GM23248 (cell line): ENCODE data around the gene SSNA1. TPM values are rescaled to one million over a fixed set of nuclear protein-coding genes. Genes with fewer than 3 reads are reported as not detected.

Experiments
- DNase-seq: peaks from one replicate; pipeline ENCODE4 v3.0.0-alpha.2; 2015
- H2AFZ ChIP-seq: fragments of 200-600 bp; sonication (generic); 2 replicates; pipeline ENCODE4 v1.6.1; 2016; ENCODE audit warnings: antibody characterized with exemption
- H3F3A ChIP-seq: fragments of 200-600 bp; sonication (generic); 2 replicates; pipeline ENCODE4 v1.6.1; 2016; ENCODE audit warnings: mild to moderate bottlenecking, antibody characterized with exemption, mixed run types; ENCODE audit not compliant: insufficient read depth
- H3K27ac ChIP-seq: fragments of 200-600 bp; sonication (generic); 2 replicates; pipeline ENCODE4 v1.5.1; 2016; ENCODE audit warnings: mild to moderate bottlenecking
- H3K27me3 ChIP-seq: fragments of 200-600 bp; sonication (generic); replicated peaks from 2 replicates; pipeline ENCODE4 v1.6.1; 2016; ENCODE audit warnings: mild to moderate bottlenecking; ENCODE audit not compliant: insufficient read depth
- H3K36me3 ChIP-seq: fragments of 200-600 bp; sonication (generic); 2 replicates; pipeline ENCODE4 v1.6.1; 2016; ENCODE audit warnings: low read depth, mild to moderate bottlenecking
- H3K4me1 ChIP-seq: fragments of 200-600 bp; sonication (generic); 2 replicates; pipeline ENCODE4 v1.6.1; 2016; ENCODE audit warnings: mild to moderate bottlenecking; ENCODE audit not compliant: insufficient read depth
- H3K4me2 ChIP-seq: fragments of 200-600 bp; sonication (generic); one replicate; pipeline ENCODE4 v1.6.1; 2016; ENCODE audit warnings: mild to moderate bottlenecking; ENCODE audit not compliant: unreplicated experiment
- H3K4me3 ChIP-seq: fragments of 200-600 bp; sonication (generic); 2 replicates; pipeline ENCODE4 v1.5.1; 2016; ENCODE audit warnings: mild to moderate bottlenecking
- H3K79me2 ChIP-seq: fragments of 200-600 bp; sonication (generic); 2 replicates; pipeline ENCODE4 v1.6.1; 2016; ENCODE audit warnings: mild to moderate bottlenecking; ENCODE audit not compliant: insufficient read depth
- H3K9ac ChIP-seq: fragments of 200-600 bp; sonication (generic); 2 replicates; pipeline ENCODE4 v1.6.1; 2016; ENCODE audit warnings: mild to moderate bottlenecking
- H3K9me2 ChIP-seq: fragments of 200-600 bp; sonication (generic); 2 replicates; pipeline ENCODE4 v1.6.1; 2016; ENCODE audit warnings: mixed run types, mild to moderate bottlenecking, moderate library complexity; ENCODE audit not compliant: insufficient read depth
- H3K9me3 ChIP-seq: fragments of 200-600 bp; sonication (generic); one replicate; pipeline ENCODE4 v1.6.1; 2017; ENCODE audit warnings: low read depth
- H4K20me1 ChIP-seq: fragments of 200-600 bp; sonication (generic); 2 replicates; pipeline ENCODE4 v1.6.0; 2016; ENCODE audit not compliant: insufficient read depth
- EZH2 ChIP-seq: fragments of 200-600 bp; sonication (generic); IDR thresholded peaks from 2 replicates; pipeline ENCODE4 v1.6.1; 2018; ENCODE audit warnings: antibody characterized with exemption, mild to moderate bottlenecking; ENCODE audit not compliant: insufficient read depth, poor library complexity, severe bottlenecking
- EZH2phosphoT487 ChIP-seq: fragments of 200-600 bp; sonication (generic); IDR thresholded peaks from 2 replicates; pipeline ENCODE4 v1.6.1; 2018; ENCODE audit warnings: antibody characterized with exemption, moderate library complexity, mild to moderate bottlenecking, low read depth; ENCODE audit not compliant: insufficient read depth
- WGBS, 2 experiments: methylation state at CpG; one replicate each; pipeline ENCODE4 v1.1.6; 2015 to 2017; ENCODE audit warnings: low lambda C conversion rate in 2 of 2, low coverage in 1 of 2; ENCODE audit errors: missing lambda C conversion rate in 2 of 2; 5-methylcytosine and 5-hydroxymethylcytosine counted together
- in situ Hi-C: fragments of 300-500 bp; cut with MboI; formaldehyde crosslinking; loops from 2 replicates; pipeline ENCODE4 v1.15.0; 2020
- polyA plus RNA-seq: library from polyadenylated mRNA; unstranded; fragments of >200 nt; fragmentation: Nextera tagmentation; extraction: Ambion mirVana; gene quantifications from 2 replicates; pipeline ENCODE4 v1.2.1, GENCODE V29; 2016
- total RNA-seq: library from RNA; depleted of rRNA; stranded (reverse); fragments of >200 nt; shearing (Covaris generic); gene quantifications from 2 replicates; pipeline ENCODE4 v1.2.3, GENCODE V29; 2014

The SSNA1 gene
- total and polyA plus RNA-seq, 2 experiments from 2014 or later, result 93.1 to 105 TPM

DNA sequence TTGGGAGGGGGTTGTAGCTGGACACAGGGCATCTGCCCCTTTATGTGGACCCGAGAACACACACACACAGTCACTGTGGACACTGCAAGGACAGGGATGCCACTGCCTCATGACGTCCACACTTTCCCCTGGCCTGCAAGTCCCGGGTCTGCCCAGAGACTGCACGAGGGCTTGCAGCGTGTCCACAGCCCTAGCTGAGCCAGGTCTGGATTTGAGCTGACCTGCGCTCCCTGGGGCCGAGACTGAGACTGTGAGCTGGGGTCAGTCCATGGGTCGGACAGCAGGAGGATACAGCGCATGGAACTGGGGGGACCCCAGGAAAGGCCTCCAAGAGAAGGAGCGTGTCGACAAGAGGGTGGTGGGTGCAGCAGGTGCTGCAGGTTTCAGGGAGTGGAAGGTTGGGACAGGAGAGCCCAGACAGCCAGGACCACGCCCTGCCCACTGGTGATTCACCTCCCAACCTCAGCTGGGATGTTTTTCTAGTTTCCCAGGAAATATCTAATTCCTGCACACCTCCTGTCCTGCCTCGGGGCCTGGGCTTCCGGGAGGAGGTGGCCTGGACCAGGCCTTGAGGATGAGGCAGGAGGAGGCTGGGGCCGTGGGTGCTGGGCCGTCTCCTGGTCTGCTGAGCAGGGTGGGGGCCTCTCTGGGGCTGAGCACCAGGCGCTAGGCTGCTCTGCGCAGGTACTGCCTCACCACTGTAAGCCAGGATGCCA lies 38.0 kb downstream of the SSNA1 start:
- Histone ChIP-seq H3K79me2 (no peaks in the 10 kb centered on the region), H3K36me3 (no peaks in the 10 kb centered on the region), H3K4me1 (peaks cover 3% of the 10 kb centered on the region; the same call in 1 of the 2 replicates), H3F3A (no peaks in the 10 kb centered on the region), H3K4me3 (no peak overlapping the region), H2AFZ (no peak overlapping the region), H3K27me3 (no peaks in the 10 kb centered on the region), H4K20me1 (no peaks in the 10 kb centered on the region), H3K27ac (no peak overlapping the region), H3K4me2 (no peak overlapping the region), H3K9me3 (no peaks in the 10 kb centered on the region), H3K9me2 (no peaks in the 10 kb centered on the region), H3K9ac (peak overlapping the region; percentile 41; the same call in 1 of the 2 replicates)
- peak; percentile 46 for DNase-seq
- no peak for TF ChIP-seq EZH2phosphoT487
- no peak for TF ChIP-seq EZH2
- 67 to 70% methylated on average over 17 to 18 of the region's 18 CpGs for WGBS, 2 experiments
- in situ Hi-C loops, result no loop called here

DNA sequence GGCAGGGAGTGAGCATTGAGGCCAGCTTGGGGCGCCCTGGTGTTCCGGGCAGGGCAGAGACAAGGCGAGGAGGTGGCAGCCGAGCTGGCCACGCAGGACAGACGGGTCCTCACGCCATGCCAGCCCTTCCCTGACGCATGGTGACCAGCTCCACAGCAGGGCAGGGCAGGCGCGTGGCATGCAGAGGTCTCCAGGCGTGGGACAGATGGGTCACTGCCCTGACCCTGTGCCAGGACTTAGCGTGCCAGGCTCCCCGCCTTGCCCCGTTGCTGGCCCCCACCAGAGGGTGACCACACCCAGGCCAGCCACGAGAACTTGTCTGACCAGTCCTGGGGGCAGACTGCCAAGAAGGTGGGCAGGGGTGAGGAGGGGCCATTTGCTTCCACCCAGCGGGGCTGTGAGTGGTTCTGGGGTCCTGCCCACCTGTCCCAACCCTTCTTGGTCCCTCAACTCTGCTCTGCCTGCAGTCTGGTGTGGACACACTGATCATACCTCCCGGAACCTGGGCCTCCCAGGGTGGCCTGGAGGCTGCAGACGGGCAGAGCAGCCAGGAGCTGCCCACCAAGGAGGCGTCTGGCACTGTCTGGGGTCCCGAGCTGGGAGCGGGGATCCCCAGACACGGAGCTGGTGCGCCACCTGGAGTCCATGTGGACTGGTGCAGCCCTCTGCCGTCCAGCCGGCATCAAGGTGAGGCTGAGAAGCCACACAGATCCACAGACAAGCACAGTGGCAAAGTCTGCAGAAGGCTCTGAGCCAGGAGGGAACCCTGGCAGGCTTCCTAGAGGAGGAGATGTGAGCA lies 38.8 kb downstream of the SSNA1 start, which contains the start of gene RNF224:
Gene RNF224, plus strand, starts transcription at position 449 of the 799 bp plus-strand sequence. CDS start 834 bp downstream, outside the sequence.
- Histone ChIP-seq H3K36me3 (no peaks in the 10 kb centered on the region), H3K27ac (no peak within 1 kb of the TSS)
- 21 to 23% methylated on average over 25 of the region's 25 CpGs for WGBS, 2 experiments

DNA sequence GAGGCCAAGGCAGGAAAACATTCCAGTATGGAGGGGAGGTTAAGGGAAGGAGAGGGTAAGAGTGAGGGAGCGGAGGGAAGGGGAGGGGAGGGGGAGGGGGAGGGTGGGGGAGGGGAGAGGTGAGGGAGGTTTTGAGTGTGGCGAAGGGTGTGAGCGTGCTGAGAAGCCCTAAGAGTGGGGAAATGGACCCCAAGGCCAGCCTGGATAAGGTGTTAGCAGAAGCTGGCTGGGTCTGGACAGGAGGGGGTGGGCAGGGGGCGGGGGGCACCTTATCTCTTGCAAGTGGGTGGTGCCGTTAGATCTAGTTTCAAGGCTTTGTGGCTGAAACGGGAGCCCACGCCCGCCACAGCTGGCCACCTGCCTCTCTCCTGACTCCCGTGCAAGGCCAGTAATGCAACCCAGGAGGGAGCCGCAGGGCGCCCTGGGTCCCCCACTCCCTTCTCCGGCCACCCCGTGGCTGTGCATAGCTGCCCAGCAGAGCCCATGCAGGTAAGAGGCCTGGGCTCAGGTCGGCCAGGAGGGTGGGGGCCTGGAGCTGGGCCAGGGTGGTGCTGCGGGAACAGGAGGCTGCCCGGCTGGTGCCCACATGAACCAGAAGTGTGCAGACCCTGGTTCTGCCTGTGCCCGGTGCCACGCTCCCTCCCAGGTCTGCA lies 39.5 kb downstream of the SSNA1 start:
- Histone ChIP-seq H2AFZ (no peak overlapping the region), H3K4me3 (no peak overlapping the region), H3K79me2 (no peaks in the 10 kb centered on the region), H3K4me1 (peaks cover 3% of the 10 kb centered on the region; the same call in 1 of the 2 replicates), H4K20me1 (no peaks in the 10 kb centered on the region), H3K27ac (no peak overlapping the region), H3K27me3 (no peaks in the 10 kb centered on the region), H3K9ac (no peak overlapping the region), H3K4me2 (no peak overlapping the region), H3K9me2 (no peaks in the 10 kb centered on the region), H3K36me3 (no peaks in the 10 kb centered on the region), H3F3A (no peaks in the 10 kb centered on the region), H3K9me3 (no peaks in the 10 kb centered on the region)
- no peak for TF ChIP-seq EZH2phosphoT487
- no peak for TF ChIP-seq EZH2
- in situ Hi-C loops, result no loop called here
- 33 to 40% methylated on average over 13 to 18 of the region's 18 CpGs for WGBS, 2 experiments
- DNase-seq, result no peak

More for the DNA sequence above, 38.8 kb downstream of the SSNA1 start, which contains the start of gene RNF224:
- H4K20me1 ChIP-seq, result no peaks in the 10 kb centered on the region
- H2AFZ ChIP-seq, result no peak within 1 kb of the TSS
- H3K9me3 ChIP-seq, result no peaks in the 10 kb centered on the region
- no peaks in the 10 kb centered on the region for H3K9me2 ChIP-seq
- no peak for TF ChIP-seq EZH2phosphoT487
- no peak for TF ChIP-seq EZH2
- no peaks in the 10 kb centered on the region for H3F3A ChIP-seq
- peak; percentile 86 for DNase-seq
- H3K4me1 ChIP-seq, result peaks cover 3% of the 10 kb centered on the region; the same call in 1 of the 2 replicates
- no peak within 1 kb of the TSS for H3K4me3 ChIP-seq
- H3K27me3 ChIP-seq, result no peaks in the 10 kb centered on the region
- no peaks in the 10 kb centered on the region for H3K79me2 ChIP-seq
- no peak within 1 kb of the TSS for H3K4me2 ChIP-seq
- in situ Hi-C loops, result no loop called here
- H3K9ac ChIP-seq, result peak within 1 kb of the TSS; percentile 41; the same call in 1 of the 2 replicates

DNA sequence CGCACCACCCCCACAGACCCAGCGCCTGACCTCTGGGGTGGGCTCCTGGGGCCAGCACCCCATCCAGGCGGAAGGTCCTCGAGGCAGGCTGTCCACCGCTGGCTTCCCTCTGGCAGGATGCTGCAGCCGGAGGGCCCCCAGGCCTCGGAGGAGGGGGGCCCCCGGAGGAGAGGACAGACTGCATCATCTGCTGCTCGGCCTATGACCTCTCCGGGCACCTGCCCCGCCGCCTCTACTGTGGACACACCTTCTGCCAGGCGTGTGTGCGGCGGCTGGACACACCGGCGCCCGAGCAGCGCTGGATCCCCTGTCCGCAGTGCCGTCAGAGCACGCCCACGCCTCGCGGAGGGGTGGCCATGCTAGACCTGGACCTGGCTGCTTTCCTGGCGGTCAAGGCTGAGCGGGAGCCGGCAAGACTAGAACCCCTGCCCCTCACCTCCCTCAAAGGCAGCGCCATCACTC lies 40.1 kb downstream of the SSNA1 start:
- Histone ChIP-seq H3K79me2 (no peaks in the 10 kb centered on the region), H4K20me1 (no peaks in the 10 kb centered on the region), H3F3A (no peaks in the 10 kb centered on the region), H2AFZ (no peak overlapping the region), H3K36me3 (no peaks in the 10 kb centered on the region), H3K27ac (no peak overlapping the region), H3K9me2 (no peaks in the 10 kb centered on the region), H3K9ac (no peak overlapping the region), H3K9me3 (no peaks in the 10 kb centered on the region), H3K27me3 (no peaks in the 10 kb centered on the region), H3K4me1 (peaks cover 3% of the 10 kb centered on the region; the same call in 1 of the 2 replicates), H3K4me3 (no peak overlapping the region), H3K4me2 (no peak overlapping the region)
- no peak for DNase-seq
- no peak for TF ChIP-seq EZH2phosphoT487
- TF ChIP-seq EZH2, result no peak
- 79 to 83% methylated on average over 23 to 27 of the region's 29 CpGs for WGBS, 2 experiments
- in situ Hi-C loops, result no loop called here
